GM19468 (cell line): ENCODE results near the gene MYO7A.

Experiments
- ATAC-seq: cut with Tn5 transposase; IDR thresholded peaks from one replicate; pipeline ENCODE4 v1.9.1; 2021; ENCODE audit warnings: mild to moderate bottlenecking, moderate library complexity, moderate number of reproducible peaks; ENCODE audit not compliant: unreplicated experiment; ENCODE audit errors: extremely low read depth

The MYO7A gene

DNA sequence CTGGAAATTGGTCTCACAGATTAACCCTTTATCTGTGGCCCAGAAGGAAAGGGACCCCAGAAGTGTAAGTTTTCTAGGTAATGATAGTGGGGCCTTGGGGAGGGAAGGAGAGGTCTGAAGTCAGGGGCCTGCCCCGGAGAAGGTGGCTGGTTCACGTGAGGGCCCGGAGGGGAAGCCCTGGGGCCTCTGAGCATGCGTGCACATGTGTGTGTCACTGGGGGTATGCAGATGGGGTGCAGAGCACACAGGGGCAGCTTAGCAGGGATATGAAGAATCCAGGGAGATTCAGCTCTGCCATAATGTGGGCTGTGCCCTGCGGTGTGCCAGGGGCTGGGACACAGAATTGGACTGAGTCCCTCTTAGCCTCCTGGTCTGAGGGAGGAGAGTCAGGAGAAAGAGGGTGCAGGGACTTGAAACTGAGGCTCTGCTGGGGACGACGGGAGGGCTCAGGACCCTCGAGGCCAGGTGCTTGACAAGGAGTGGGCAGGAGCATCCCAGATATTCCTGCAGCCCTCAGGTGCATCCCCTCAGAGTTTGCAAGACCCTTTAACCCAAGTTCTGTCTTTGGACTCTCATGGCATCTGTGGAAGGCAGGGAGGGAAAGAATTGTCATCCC, 15.5 kb downstream of the MYO7A start:
- ATAC-seq: no peak

DNA sequence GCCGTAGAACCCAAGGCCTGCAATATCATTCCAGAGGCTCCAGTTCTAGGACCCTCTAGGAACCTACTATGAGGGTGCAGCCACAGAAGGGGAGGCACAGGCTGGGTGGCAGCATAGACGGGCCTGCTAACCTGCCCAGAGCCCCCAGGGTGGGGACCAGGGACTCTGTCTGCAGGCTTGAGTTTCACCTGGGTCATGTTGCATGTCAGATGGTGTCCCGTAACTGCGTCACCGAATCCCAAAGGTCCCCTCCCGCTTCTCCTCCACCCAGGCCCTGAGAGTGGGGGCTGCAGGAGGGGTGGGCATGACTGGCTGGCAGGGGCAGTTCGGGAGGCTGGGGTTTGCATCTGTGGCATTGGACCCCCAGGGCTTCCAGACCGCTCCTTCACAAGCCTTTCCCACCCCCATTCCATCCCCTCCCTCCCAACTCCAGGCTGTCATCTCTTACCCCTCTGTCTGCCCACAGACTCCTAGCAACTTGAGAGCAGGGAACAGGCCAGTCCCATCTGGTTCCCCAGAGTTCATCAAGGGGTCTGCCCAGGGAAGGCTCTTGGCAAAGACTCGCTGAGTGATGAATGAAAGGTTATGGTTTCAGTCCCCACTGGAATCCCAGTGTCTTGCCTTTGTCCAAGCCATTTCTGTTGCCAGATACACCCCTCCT, 16.3 kb downstream of the MYO7A start:
- ATAC-seq: no peak

DNA sequence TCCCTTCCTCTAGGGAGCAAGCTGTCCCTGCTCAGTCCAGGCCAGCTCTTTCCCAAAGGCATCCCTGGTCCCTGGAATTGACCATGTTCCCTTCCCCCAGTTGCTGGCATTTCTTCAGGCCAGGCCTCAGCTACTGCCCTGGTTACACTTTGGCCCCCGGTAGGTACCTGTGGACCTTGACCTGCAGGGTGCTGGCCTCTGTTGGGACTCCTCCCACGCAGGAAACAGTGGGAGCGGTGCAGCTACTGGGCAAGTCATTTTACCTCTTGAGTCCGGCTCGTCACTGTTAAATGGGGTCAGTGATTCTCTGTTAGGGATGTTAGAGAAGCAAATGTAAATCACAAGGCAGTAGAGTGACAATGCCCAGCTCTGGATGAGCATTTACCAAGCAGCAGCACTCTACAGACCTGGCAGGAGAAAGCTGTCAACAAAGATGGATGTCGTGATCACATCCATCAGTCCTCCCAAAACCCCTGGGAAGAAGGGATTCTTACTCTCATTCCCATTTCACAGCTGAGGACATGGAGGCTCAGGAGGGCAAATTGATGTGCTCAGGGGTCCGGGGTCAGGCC, 16.9 kb downstream of the MYO7A start:
- no peak for ATAC-seq

DNA sequence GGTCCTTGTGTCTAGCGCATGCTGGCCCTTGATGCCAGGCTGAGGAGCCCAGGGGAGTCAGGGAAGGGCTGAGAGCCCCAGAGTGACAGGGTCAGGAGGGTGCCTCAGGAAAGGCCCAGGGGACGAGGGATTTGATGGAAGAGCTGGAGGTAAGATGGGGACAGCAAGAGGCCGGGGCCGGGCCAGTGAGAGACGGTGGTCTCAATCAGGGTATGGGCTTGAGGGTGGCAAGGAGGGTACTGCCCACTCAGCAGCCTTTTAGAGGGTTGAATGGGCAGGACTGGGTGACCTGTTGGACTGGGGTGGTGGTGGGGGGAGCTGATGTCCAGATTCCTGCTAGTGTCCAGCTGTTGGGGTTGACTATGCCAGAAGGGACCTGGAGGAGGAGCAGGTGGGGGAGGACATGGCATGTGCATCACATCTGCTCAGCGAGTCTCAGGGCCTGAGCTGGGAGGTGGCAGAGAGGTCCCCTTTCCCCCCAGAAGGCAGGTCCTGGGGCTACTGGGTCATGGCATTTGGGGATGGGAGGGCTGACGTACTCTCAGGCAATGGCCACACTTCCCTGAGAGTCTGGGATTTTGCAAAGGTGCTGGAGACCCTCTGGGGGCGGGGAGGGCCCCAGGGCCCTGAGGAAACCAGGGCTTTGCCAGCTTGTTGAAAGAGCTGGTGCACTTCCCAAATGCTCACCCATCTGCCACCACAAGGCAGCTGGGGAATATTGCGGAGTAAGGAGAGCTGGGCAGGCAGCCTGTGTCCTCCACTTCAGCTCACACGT, 18.4 kb downstream of the MYO7A start:
- no peak for ATAC-seq

DNA sequence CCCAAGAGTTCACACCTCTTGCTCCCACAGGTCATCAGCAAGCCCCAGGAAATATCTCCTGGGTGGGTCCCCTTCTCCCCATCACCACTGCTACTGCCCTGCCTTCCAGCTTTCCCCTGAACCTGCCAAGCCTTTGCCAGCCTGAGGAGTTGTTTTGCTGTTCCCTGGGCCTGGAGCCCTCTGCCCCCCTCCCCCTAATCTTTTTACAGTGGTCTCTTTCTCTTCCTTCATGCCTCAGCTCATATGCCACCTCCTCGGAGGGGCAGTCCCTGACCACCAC, 18.9 kb downstream of the MYO7A start:
- no peak for ATAC-seq

DNA sequence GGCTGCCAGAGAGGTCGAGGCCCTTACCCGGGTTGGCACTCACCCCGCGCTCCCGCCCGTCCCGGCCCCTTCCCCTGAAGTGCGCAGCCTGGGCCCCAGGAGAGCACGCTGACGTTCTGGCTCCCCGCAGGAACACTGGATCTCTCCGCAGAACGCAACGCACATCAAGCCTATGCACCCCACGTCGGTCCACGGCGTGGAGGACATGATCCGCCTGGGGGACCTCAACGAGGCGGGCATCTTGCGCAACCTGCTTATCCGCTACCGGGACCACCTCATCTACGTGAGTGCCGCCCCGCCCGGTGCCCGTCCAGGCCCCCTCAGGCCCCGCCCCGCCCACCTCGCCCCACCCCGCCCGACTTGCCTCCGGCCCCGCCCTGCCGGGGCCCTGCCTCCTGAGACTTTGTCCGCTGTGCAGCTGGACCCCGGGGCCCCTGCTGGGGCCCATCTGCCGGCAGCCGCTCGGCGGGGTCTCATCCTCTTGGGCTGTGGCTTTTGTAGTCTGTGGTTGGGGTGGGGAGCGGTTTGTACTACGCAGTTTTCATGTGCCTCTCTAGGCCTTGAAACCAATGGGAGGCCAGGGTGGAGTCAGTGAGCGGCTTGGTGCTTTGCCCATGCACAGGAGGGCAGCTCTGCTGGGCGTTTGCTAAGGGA, 19.7 kb downstream of the MYO7A start:
- ATAC-seq: no peak

DNA sequence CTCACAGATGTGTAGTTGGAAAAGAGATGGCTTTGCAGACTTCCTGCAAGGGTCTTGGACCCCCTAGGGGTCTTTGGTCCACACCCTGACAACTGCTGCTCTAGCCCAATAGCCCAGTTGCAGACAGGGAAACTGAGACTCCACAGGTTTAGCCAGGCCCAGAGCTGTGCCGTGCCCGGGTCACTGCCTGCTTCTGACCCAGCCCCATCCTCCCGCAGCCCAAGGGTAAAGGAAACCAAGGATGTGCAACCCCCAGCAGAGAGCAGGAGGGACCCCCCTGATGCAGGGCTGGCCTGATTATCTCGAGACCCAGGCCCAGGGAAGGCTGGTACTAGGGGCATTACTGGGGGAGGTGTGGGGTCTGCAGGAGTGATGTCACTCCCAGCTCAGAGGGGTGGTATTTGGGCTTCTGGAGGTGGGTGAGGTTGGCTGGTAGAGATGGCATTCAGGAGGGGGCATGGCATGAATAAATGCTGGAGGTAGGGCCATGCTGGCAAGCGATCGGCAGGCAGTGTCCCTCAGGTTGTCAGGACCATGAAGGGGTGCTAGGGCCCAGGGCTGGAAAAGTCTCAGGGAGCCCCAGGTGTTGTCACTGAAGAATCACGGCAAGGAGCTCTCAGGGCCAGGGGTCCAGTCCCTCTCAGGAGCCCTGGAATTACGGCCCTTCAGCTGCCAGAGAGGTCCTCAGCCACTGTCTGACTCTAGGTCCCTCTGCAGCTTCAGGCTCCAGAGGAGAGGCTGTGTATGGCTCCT, 21.1 kb downstream of the MYO7A start:
- ATAC-seq: no peak

DNA sequence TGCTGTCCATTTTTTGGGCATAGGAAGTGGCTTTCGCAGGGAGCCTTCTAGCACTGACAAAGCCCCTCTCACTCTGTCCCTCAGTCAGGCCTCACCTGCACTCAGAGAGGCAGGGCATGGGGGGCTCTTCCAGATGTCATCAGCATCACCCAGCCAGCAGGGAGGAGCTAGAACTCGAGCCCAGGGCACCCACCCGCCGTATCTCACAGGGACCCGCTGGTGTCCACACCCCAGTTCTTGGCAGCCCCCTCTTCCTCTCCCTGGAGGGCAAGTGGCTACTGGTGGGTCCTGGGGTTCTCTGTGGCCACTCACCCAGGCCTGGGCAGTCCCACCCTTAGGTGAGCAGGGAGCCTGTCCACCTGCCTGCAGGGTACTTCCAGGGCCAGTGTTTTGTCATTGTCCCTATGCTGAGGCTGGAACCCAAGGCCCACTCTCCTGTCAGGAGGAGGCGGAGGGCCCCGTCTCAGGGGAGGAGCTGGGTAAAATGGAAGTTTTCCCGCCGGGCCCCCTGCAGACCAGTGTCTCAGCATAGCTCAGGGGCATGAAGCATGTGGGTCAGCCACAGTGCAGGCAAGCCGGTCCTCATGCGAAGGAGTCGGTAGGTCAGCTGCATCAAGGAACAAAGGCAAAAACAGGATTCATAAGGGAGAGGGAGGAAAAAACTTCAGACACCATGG, 21.8 kb downstream of the MYO7A start:
- no peak for ATAC-seq

DNA sequence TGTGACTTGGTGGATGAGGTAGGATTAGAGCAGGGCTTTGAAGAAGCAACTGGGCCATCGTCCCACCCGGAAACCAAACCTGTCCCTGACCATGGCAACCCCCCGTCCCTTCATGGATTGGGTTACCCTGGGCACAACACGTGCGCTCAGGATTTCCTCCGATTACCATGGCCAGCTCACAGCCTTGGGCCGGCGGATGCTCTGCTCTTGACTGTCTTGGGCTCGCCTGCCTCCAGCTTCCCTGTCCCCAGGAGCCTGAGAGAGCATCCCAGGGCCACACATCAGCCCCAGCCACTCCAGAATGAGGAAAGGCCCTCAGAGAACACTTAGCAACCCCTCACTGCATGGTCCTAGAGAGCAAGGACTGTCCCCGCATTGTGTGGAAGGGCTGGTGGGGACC, 22.8 kb downstream of the MYO7A start:
- no peak for ATAC-seq

DNA sequence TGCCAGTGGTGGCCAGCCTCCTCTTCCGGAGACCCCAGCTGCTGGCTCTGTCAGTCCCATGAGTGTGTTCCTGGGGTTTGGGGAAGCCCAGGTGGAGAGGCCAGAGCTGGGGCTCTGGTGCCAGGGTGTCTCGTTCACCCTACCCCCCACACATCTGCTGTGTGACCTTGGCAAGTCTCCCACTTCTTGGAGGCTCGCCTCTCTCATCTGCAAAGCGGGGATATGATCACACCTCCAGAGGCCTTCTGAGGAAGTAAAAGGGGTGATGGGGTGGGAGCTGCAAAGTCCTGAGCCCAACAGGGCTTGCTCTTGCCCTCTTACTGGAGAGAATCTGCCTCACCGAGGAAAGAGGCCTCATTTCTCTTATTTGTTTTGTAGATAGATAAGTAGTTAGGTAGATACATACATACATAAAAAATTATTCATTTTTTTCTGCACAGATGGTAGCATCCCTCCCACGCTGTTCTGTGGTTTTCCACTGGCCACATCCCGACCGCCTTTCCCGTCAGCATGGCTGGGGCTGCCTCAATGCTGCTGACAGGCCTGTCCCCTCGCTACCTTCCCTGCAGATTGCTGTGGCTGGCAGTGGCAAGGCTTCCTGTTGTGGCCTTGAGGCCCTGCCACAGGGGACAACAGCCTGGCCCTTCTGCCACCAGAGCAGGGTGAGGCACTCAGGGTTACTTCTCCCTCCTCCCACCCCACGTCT, 23.9 kb downstream of the MYO7A start:
- ATAC-seq: no peak

DNA sequence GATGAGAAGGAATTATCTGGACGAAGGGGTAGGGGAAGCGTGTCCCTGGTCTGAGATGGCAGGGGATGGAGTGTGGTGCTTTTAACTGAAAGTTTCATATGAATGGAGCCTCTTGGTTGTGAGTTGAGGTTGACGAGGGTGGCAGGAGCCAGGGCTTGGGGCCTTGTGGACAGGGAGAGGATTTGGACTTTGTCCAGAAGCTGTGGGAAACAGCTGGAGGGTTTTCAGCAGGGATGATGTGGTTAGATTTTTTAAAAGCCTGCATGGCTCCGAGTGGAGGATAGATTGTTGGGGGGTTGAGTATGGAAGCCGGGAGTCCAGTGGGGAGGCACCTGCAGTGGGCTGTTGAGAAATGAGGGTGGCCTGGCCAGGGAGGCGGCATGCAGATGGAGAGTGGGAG, 24.8 kb downstream of the MYO7A start:
- no peak for ATAC-seq

DNA sequence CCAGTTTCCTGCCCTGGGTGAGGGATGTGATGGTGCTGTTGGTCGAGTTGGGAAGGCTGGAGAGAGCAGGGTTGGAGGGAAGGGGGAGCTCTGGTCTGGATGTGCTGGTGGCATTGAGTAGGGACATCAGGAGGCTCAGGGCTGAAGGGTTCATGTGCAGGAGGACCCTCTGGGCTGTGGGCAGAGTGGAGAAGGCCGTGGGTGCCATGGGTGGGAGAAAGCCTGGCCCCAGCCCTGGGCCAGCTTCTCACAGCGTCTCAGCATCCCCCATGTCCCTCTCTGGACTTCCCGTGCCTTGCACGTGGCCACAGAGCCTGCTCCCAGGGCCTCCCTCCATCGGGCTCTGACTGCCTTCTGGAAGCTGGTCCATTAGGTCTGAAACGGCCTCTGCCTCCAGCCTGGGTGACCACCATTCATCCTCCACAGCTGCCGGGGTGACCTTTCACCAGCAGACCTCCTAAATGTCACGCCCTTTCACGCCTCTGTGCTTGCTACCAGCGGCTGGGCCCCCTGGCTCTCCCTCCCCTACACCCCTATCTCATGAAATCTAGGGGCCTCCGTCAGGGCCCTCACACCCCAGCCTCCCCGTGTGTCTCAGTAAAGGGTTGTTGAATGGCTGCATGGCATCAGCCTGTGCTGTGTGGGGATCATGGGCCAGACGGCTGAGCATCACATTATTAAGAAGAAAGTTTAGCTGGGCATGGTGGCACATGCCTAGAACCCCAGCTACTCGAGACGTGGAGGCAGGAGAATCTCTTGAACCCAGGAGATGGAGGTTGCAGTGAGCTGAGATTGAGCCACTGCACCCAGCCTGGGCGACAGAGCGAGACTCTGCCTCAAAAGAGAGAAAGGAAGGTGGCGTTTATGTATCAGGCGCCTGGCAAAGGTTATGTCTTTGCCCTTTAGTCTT, 25.5 kb downstream of the MYO7A start:
- ATAC-seq: no peak

DNA sequence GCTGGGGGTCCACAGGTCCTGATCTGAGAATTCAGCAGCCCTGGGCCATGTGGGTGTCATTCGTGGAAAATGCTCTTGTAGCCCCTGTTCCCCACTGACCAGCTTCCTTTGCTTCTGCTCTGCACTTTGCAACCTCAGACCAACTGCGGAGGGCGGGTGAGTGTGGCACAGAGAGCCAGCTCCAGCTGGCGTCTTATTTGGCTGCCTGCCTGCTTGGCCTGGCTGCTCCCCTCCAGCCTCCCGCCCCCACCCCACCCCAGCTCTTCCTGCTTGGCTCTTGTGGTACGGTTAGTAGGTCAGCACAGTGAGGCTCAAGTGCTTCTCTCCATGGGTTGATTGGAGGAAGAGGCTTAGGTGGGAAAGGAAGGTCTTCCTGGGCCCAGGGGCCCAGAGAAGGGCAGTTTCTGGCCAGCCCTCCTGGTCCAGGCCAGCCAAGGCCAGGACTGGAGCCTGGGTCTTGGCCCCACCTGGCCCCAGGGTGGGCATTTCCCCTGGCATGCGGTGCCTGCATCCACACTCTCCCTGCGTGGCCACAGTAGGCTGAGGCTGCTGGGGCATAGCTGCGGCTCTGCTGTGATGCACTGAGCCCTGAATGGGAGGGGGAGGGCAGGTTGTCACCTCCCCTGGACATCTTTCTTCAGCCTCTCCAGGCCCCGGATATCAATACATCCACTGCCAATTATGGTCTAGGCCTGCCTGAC, 26.5 kb downstream of the MYO7A start:
- no peak for ATAC-seq

DNA sequence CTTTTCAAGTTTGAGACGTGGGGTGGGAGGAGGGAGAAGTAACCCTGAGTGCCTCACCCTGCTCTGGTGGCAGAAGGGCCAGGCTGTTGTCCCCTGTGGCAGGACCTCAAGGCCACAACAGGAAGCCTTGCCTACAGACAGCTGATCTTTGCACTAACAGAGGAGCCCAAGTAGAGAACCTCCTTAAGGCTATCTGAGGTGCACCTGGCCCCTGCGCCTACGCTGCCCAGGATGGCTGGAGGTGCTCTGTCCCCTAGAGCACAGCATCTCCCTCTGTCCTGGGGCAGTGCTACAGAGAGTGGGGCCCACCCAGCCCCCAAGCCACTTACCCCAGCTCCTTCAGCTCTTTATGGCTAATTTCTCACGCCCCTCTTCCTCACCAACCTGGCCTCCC, 27.0 kb downstream of the MYO7A start:
- ATAC-seq: no peak

DNA sequence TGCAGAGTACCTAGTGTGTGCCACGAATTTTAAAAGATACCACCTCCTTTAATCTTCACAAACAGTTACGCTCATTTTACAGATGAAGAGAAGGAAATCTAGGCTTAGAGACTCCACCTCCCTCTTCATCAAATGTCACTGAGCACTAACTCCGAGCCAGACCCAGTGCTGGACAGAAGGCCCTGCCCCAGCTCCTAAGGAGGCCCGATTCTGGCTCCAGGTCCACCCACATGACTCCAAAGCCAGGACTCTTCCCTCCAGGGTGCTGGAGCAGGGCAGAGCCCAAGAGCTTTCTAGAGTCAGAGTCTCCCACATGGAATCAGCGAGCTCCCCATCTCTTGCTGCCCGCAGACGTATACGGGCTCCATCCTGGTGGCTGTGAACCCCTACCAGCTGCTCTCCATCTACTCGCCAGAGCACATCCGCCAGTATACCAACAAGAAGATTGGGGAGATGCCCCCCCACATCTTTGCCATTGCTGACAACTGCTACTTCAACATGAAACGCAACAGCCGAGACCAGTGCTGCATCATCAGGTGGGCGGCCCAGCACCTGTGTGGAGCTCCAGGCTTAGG, 27.6 kb downstream of the MYO7A start:
- ATAC-seq: no peak

DNA sequence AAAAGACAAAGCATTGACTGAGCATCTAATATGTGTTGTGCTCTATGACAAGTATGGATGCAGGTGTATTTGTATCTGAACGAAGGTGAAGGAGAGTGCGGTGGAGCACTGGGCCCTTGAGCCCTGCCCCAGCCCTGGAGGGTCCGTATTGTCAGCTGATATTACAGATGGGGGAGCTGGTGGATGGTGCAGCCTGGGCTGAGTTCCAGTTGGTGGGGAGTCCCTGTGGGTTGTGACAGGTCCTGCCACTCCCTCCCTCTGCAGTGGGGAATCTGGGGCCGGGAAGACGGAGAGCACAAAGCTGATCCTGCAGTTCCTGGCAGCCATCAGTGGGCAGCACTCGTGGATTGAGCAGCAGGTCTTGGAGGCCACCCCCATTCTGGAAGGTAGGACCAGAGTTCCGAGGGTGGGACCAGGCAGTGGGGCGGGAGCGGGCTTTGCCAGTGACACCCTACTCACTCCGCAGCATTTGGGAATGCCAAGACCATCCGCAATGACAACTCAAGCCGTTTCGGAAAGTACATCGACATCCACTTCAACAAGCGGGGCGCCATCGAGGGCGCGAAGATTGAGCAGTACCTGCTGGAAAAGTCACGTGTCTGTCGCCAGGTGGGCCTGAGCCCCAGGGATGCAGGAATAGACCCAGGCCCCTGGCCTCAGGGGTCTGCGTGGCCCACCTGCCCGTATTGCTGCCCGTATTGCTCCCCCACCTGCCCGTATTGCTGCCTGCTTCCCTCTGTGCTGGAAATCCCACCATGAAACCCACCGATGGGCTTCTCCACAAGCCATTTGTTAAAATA, 28.6 kb downstream of the MYO7A start:
- no peak for ATAC-seq
